Stomach (tissue), 4 donors: ENCODE data around the gene CCL22.

Experiments
- POLR2A ChIP-seq, 4 donors: fragments of 450-650 bp; IDR thresholded peaks; one replicate each; pipeline ENCODE4 v1.6.1; 2016; ENCODE audit warnings: antibody characterized with exemption in 4 of 4, control low read depth in 2 of 4, mild to moderate bottlenecking in 1 of 4, moderate library complexity in 1 of 4
- POLR2AphosphoS5 ChIP-seq, 3 donors: sonication (generic); formaldehyde crosslinking; IDR thresholded peaks; one replicate each; pipeline ENCODE4 v1.6.1; 2016; ENCODE audit warnings: antibody characterized with exemption in 3 of 3
- TF ChIP-seq, protein P1 (sequence below), 7 experiments: fragments of 450-650 bp in 4 of 7; fragments of 200-600 bp in 3 of 7; sonication (generic) in 3 of 7; IDR thresholded peaks; one replicate each; pipeline ENCODE4 v1.5.1; 2016 to 2019; ENCODE audit warnings: antibody characterized with exemption in 7 of 7, control low read depth in 2 of 7, mild to moderate bottlenecking in 1 of 7

GRCh38 chr16:57360321-57360935, 1.8 kb downstream of the CCL22 start:
- TF ChIP-seq, protein P1, sequence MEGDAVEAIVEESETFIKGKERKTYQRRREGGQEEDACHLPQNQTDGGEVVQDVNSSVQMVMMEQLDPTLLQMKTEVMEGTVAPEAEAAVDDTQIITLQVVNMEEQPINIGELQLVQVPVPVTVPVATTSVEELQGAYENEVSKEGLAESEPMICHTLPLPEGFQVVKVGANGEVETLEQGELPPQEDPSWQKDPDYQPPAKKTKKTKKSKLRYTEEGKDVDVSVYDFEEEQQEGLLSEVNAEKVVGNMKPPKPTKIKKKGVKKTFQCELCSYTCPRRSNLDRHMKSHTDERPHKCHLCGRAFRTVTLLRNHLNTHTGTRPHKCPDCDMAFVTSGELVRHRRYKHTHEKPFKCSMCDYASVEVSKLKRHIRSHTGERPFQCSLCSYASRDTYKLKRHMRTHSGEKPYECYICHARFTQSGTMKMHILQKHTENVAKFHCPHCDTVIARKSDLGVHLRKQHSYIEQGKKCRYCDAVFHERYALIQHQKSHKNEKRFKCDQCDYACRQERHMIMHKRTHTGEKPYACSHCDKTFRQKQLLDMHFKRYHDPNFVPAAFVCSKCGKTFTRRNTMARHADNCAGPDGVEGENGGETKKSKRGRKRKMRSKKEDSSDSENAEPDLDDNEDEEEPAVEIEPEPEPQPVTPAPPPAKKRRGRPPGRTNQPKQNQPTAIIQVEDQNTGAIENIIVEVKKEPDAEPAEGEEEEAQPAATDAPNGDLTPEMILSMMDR (IDR thresholded peaks at IDR 0.05) = no peak
- TF ChIP-seq POLR2AphosphoS5 (IDR thresholded peaks at IDR 0.05) (no peak), POLR2A (IDR thresholded peaks at IDR 0.05) (no peak)
